GM12872 (cell line): ENCODE results near the gene CARD6.

Experiments
- TF ChIP-seq, protein P1 (sequence below): IDR thresholded peaks from 3 replicates; pipeline ENCODE4 v1.5.1; 2011; ENCODE audit warnings: low read depth, mild to moderate bottlenecking, low read length, moderate library complexity; ENCODE audit not compliant: insufficient read depth

Gene CARD6

DNA sequence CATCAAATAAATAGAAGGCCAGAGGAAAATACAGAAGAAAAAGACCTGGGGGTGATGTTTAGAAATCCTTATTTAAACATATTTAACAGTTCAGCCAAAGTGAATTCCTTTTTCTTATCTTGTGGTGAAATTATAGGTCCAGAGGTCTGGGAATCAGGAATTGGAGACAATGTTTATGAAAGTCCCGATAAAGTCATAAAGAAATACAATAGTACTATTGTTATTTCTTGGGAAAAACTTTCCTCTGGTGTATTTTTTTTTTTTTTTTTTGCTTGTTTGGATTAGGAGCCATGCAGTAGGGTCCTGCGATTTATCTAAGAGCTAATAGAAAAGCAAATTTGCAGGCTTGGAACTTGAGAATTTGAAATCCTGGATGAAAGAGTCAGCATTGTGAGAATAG is 68.6 kb downstream of the CARD6 start:
- TF ChIP-seq, protein P1, sequence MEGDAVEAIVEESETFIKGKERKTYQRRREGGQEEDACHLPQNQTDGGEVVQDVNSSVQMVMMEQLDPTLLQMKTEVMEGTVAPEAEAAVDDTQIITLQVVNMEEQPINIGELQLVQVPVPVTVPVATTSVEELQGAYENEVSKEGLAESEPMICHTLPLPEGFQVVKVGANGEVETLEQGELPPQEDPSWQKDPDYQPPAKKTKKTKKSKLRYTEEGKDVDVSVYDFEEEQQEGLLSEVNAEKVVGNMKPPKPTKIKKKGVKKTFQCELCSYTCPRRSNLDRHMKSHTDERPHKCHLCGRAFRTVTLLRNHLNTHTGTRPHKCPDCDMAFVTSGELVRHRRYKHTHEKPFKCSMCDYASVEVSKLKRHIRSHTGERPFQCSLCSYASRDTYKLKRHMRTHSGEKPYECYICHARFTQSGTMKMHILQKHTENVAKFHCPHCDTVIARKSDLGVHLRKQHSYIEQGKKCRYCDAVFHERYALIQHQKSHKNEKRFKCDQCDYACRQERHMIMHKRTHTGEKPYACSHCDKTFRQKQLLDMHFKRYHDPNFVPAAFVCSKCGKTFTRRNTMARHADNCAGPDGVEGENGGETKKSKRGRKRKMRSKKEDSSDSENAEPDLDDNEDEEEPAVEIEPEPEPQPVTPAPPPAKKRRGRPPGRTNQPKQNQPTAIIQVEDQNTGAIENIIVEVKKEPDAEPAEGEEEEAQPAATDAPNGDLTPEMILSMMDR, result no peak
